Loucy (cell line): ENCODE results near the gene MMADHC.

Source experiments
- H2AFZ ChIP-seq: fragments of 200-600 bp; sonication (generic); 2 replicates; pipeline ENCODE4 v1.6.0; 2016; ENCODE audit warnings: antibody characterized with exemption, mild to moderate bottlenecking, low read length, moderate library complexity
- H3F3A ChIP-seq: fragments of 200-600 bp; 2 replicates; pipeline ENCODE4 v1.6.0; 2016; ENCODE audit warnings: antibody characterized with exemption, low read depth, mild to moderate bottlenecking
- H3K27me3 ChIP-seq: fragments of 200-600 bp; sonication (generic); 2 replicates; pipeline ENCODE4 v1.6.1; 2014; ENCODE audit warnings: low read length, mild to moderate bottlenecking; ENCODE audit not compliant: insufficient read depth, poor library complexity, severe bottlenecking
- H3K36me3 ChIP-seq: fragments of 200-600 bp; sonication (generic); 2 replicates; pipeline ENCODE4 v1.6.1; 2016; ENCODE audit warnings: low read length; ENCODE audit not compliant: insufficient read depth
- H3K4me1 ChIP-seq: fragments of 200-600 bp; sonication (generic); 2 replicates; pipeline ENCODE4 v1.5.1; 2014; ENCODE audit warnings: low read length, mild to moderate bottlenecking; ENCODE audit not compliant: insufficient read depth, poor library complexity, severe bottlenecking
- H3K4me2 ChIP-seq: fragments of 200-600 bp; sonication (generic); 2 replicates; pipeline ENCODE4 v1.6.0; 2014; ENCODE audit warnings: antibody characterized with exemption, low read length, low read depth, mild to moderate bottlenecking; ENCODE audit not compliant: poor library complexity, severe bottlenecking
- H3K4me3 ChIP-seq: fragments of 200-600 bp; sonication (generic); 2 replicates; pipeline ENCODE4 v1.5.1; 2014; ENCODE audit warnings: low read length, mild to moderate bottlenecking, mixed read lengths; ENCODE audit not compliant: poor library complexity, severe bottlenecking
- H3K79me2 ChIP-seq: fragments of 200-600 bp; sonication (generic); 2 replicates; pipeline ENCODE4 v1.6.1; 2014; ENCODE audit warnings: low read length; ENCODE audit not compliant: insufficient read depth
- H3K9ac ChIP-seq: fragments of 200-600 bp; sonication (generic); 2 replicates; pipeline ENCODE4 v1.6.0; 2014; ENCODE audit warnings: mild to moderate bottlenecking, low read depth, low read length, moderate library complexity; ENCODE audit not compliant: poor library complexity, severe bottlenecking
- H3K9me2 ChIP-seq: fragments of 200-600 bp; sonication (generic); replicated peaks from 2 replicates; pipeline ENCODE4 v1.6.1; 2016; ENCODE audit warnings: low read depth, low read length, mixed read lengths
- H3K9me3 ChIP-seq: fragments of 200-600 bp; sonication (generic); 2 replicates; pipeline ENCODE4 v1.6.1; 2014; ENCODE audit warnings: mild to moderate bottlenecking, antibody characterized with exemption, low read length, low read depth; ENCODE audit not compliant: insufficient read depth
- H4K20me1 ChIP-seq: fragments of 200-600 bp; sonication (generic); 2 replicates; pipeline ENCODE4 v1.6.0; 2014; ENCODE audit warnings: antibody characterized with exemption, low read length, mild to moderate bottlenecking; ENCODE audit not compliant: insufficient read depth, poor library complexity, severe bottlenecking
- CTCF ChIP-seq: fragments of 200-600 bp; sonication (generic); conservative IDR thresholded peaks from 2 replicates; pipeline ENCODE4 v1.5.1; 2014; ENCODE audit warnings: mild to moderate bottlenecking, antibody characterized with exemption, low read length
- EZH2phosphoT487 ChIP-seq: fragments of 200-600 bp; IDR thresholded peaks from 2 replicates; pipeline ENCODE4 v1.6.1; 2018; ENCODE audit warnings: antibody characterized with exemption, mild to moderate bottlenecking, moderate library complexity, borderline replicate concordance

Gene MMADHC

GRCh38 chr2:149575752-149576151 is 11.8 kb downstream of the MMADHC start:
- peaks cover 75% of the 10 kb centered on the region for H4K20me1 ChIP-seq
- peaks cover 32% of the 10 kb centered on the region; the same call in 1 of the 2 replicates for H3K79me2 ChIP-seq
- no peaks in the 10 kb centered on the region for H3F3A ChIP-seq
- H3K9ac ChIP-seq: no peak overlapping the region
- H3K4me2 ChIP-seq: peak overlapping the region; percentile 37
- no peak overlapping the region for H3K4me3 ChIP-seq
- H3K36me3 ChIP-seq: peaks cover 86% of the 10 kb centered on the region
- no peak overlapping the region for H2AFZ ChIP-seq
- H3K9me2 ChIP-seq: no peaks in the 10 kb centered on the region
- TF ChIP-seq EZH2phosphoT487 (no peak), CTCF (no peak)
- no peaks in the 10 kb centered on the region for H3K9me3 ChIP-seq
- no peaks in the 10 kb centered on the region for H3K27me3 ChIP-seq
- H3K4me1 ChIP-seq: peaks cover 20% of the 10 kb centered on the region

- peaks cover 20% of the 10 kb centered on the region for H3K4me1 ChIP-seq
- no peaks in the 10 kb centered on the region for H3K27me3 ChIP-seq
- no peaks in the 10 kb centered on the region for H3K9me2 ChIP-seq
- peak overlapping the region; percentile 37 for H3K4me2 ChIP-seq
- TF ChIP-seq EZH2phosphoT487: no peak
- no peak for TF ChIP-seq CTCF
- peaks cover 28% of the 10 kb centered on the region; the same call in 1 of the 2 replicates for H3K79me2 ChIP-seq
- no peak overlapping the region for H2AFZ ChIP-seq
- H3K4me3 ChIP-seq: no peak overlapping the region
- H4K20me1 ChIP-seq: peaks cover 78% of the 10 kb centered on the region
- H3F3A ChIP-seq: no peaks in the 10 kb centered on the region
- no peak overlapping the region for H3K9ac ChIP-seq
- no peaks in the 10 kb centered on the region for H3K9me3 ChIP-seq
- H3K36me3 ChIP-seq: peaks cover 86% of the 10 kb centered on the region
Measured at GRCh38 chr2:149575277-149575676, 12.3 kb downstream of the MMADHC start.

- peaks cover 86% of the 10 kb centered on the region for H3K36me3 ChIP-seq
- TF ChIP-seq CTCF (peak; percentile 60), EZH2phosphoT487 (no peak)
- no peak overlapping the region for H3K4me2 ChIP-seq
- no peaks in the 10 kb centered on the region for H3K9me2 ChIP-seq
- no peaks in the 10 kb centered on the region for H3K27me3 ChIP-seq
- H4K20me1 ChIP-seq: peaks cover 63% of the 10 kb centered on the region
- no peak overlapping the region for H3K9ac ChIP-seq
- no peaks in the 10 kb centered on the region for H3K9me3 ChIP-seq
- peaks cover 8% of the 10 kb centered on the region for H3K4me1 ChIP-seq
- no peaks in the 10 kb centered on the region for H3F3A ChIP-seq
- no peak overlapping the region for H2AFZ ChIP-seq
- H3K79me2 ChIP-seq: peaks cover 14% of the 10 kb centered on the region; the same call in 1 of the 2 replicates
- no peak overlapping the region for H3K4me3 ChIP-seq
Measured at GRCh38 chr2:149573760-149574159, 13.8 kb downstream of the MMADHC start.
